IPS DF 6.9 (cell line): Measurements from ENCODE around the gene TPSG1.

ENCODE experiments used
- DNase-seq: peaks from one replicate; pipeline ENCODE4 v3.0.0-alpha.2; 2013; ENCODE audit warnings: low read depth, low spot score
- H3K27ac ChIP-seq: one replicate; pipeline ENCODE4 v1.5.1; 2013; ENCODE audit warnings: low read length, control low read depth
- H3K27me3 ChIP-seq: 2 replicates; pipeline ENCODE4 v1.6.1; 2013; ENCODE audit warnings: mild to moderate bottlenecking, low read length; ENCODE audit not compliant: control insufficient read depth, insufficient read depth
- H3K36me3 ChIP-seq: 2 replicates; pipeline ENCODE4 v1.6.1; 2013; ENCODE audit warnings: low read length; ENCODE audit not compliant: control insufficient read depth, insufficient read depth
- H3K4me1 ChIP-seq: 2 replicates; pipeline ENCODE4 v1.6.1; 2013; ENCODE audit warnings: low read length; ENCODE audit not compliant: control insufficient read depth, insufficient read depth
- H3K4me3 ChIP-seq: 2 replicates; pipeline ENCODE4 v1.5.1; 2013; ENCODE audit warnings: mild to moderate bottlenecking, low read length
- H3K9me3 ChIP-seq: 2 replicates; pipeline ENCODE4 v1.6.1; 2013; ENCODE audit warnings: low read length, inconsistent platforms; ENCODE audit not compliant: control insufficient read depth, insufficient read depth
- WGBS: extraction: QIAGEN DNeasy Blood & Tissue Kit; methylation state at CpG from one replicate; pipeline ENCODE4 v1.1.7; 2013; ENCODE audit warnings: mixed read lengths, missing lambda C conversion rate; ENCODE audit not compliant: insufficient read length, insufficient coverage; 5-methylcytosine and 5-hydroxymethylcytosine counted together

TPSG1 gene

DNA sequence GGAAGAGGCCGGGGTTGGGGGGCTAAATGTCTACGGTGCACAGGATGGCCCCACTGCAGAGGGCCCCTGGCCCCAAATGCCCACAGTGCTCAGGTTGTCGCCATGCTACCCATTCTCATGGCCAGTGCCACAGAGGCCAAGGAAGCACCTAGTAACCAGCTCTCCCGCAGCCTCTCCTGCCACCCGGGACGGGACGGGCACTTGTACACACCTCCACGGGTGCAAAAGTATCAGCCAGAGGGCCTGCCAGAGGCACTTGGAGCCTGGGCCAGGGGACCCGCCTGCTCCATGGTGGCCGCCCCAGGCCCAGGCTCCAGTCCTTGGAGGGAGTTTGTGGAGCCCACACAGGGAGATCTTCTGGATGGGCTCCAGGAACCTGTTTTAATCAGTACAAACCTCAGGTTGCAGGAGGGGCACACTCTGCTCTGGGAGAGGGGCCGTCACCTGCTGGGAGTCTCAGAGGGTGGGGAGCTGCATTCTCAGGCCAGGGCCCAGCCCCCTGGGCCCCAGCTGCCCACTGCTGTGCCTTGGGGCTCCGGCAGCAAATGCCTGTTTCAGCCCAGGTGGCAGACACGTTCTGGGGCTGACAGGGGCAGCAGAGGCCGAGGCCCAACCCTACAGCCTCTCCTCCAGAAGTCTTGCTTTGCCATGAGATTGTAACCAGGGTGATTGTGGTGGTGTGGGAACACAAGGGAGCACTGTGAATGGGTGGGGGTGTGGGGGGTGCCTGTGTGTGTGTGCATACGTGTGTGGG is 38.7 kb upstream of the TPSG1 start:
- H3K27ac ChIP-seq = no peak overlapping the region
- H3K4me3 ChIP-seq = no peak overlapping the region
- H3K9me3 ChIP-seq = no peaks in the 10 kb centered on the region
- no peak for DNase-seq
- no peaks in the 10 kb centered on the region; the same call in 1 of the 2 replicates for H3K27me3 ChIP-seq
- no CpG with 5 or more reads among the region's 15 CpGs for WGBS
- H3K4me1 ChIP-seq = peaks cover 7% of the 10 kb centered on the region
- H3K36me3 ChIP-seq = no peaks in the 10 kb centered on the region; the same call in 1 of the 2 replicates

DNA sequence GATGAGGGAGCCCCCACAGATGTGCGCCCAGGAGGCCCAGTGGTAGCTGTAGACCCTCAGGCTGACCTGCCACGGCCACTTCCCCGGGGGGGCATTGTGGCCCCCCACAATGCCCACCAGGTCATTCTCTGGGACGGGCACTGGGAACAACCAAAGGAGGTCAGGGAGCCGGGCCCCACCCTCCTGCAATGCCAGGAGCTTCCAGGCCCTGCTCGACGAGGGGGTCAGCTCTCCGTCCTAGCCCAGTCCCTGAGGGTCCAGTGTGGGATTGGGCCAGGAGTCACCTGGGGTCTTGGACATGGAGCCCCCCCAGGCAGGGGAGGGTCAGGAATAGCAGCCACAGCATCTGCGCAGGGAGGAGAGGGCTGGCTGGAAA is 37.8 kb upstream of the TPSG1 start:
- no peaks in the 10 kb centered on the region for H3K9me3 ChIP-seq
- WGBS = no CpG with 5 or more reads among the region's 9 CpGs
- H3K27me3 ChIP-seq = no peaks in the 10 kb centered on the region; the same call in 1 of the 2 replicates
- H3K4me3 ChIP-seq = no peak overlapping the region
- no peak overlapping the region for H3K27ac ChIP-seq
- H3K36me3 ChIP-seq = no peaks in the 10 kb centered on the region; the same call in 1 of the 2 replicates
- H3K4me1 ChIP-seq = peaks cover 7% of the 10 kb centered on the region
- DNase-seq = no peak

DNA sequence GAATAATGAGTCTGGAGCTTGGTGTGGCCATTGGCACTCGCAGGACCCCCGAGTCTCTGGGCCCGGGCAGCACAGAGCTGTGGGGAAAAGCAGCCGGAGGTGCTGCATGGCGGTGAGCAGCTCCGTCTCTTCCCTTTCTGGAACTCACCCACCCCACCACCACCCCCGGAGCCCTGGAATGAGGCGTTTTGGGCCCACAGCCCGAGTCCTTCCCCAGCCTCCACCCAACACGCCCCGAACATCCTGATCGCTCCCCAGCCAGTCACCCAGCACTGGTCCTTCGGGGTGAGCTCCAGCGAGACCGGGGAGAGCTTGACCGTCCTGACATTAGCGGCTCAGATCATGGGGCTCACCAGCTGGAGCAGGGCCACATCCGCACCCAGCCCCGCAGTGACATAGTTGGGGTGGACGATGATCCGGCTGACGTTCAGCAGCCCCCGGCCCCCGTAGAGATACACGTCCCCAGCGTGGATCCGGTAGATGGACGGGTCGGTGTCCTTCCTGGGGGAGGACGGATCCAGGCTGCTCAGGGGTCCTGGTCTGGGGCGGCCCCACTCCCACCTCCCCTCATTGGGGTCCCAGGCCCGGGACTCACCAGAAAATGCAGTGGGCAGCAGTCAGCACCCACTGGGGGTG is 37.3 kb upstream of the TPSG1 start:
- no peaks in the 10 kb centered on the region; the same call in 1 of the 2 replicates for H3K36me3 ChIP-seq
- H3K27me3 ChIP-seq = no peaks in the 10 kb centered on the region; the same call in 1 of the 2 replicates
- H3K27ac ChIP-seq = no peak overlapping the region
- H3K4me3 ChIP-seq = no peak overlapping the region
- no peaks in the 10 kb centered on the region for H3K9me3 ChIP-seq
- DNase-seq = no peak
- WGBS = no CpG with 5 or more reads among the region's 32 CpGs
- H3K4me1 ChIP-seq = peaks cover 7% of the 10 kb centered on the region

DNA sequence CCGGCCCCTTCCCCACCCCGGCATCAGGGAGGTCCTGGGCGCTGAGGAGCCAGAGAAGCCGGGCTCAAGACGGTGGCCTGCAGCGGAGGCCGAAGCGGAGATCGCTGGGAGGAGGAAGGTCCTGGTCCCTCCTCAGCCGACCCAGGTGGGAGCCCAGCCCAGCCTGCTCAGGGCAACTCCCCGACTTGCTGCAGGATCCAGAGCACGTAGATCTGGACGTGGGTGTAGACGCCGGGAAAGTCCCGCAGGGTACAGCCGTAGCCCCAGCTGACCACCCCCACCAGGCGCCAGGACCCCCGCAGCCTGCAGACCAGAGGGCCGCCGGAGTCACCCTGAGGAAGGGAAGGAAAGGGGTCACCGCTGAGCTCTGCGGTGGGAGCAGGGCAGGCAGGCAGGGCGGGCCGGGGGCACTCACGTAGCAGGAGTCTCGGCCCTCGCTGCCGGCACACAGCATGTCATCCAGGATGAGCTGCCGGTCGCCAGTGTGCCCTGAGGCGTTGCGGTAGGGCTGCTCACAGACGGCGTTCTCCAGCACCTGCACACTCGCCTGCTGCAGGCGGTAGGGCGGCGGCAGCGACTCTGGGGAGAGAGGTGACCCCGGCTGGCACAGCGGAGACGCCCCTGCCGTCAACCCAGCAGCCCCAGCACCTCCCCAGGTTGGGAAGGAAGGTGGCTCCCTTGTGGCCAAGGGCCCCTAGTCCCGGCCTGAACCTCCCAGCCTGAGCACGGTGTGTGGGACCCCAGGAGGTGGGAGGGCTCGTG is 36.2 kb upstream of the TPSG1 start:
- no peak for DNase-seq
- no CpG with 5 or more reads among the region's 47 CpGs for WGBS
- no peak overlapping the region for H3K27ac ChIP-seq
- no peaks in the 10 kb centered on the region; the same call in 1 of the 2 replicates for H3K36me3 ChIP-seq
- no peaks in the 10 kb centered on the region for H3K9me3 ChIP-seq
- H3K4me1 ChIP-seq = peaks cover 7% of the 10 kb centered on the region
- no peak overlapping the region for H3K4me3 ChIP-seq
- no peaks in the 10 kb centered on the region; the same call in 1 of the 2 replicates for H3K27me3 ChIP-seq

DNA sequence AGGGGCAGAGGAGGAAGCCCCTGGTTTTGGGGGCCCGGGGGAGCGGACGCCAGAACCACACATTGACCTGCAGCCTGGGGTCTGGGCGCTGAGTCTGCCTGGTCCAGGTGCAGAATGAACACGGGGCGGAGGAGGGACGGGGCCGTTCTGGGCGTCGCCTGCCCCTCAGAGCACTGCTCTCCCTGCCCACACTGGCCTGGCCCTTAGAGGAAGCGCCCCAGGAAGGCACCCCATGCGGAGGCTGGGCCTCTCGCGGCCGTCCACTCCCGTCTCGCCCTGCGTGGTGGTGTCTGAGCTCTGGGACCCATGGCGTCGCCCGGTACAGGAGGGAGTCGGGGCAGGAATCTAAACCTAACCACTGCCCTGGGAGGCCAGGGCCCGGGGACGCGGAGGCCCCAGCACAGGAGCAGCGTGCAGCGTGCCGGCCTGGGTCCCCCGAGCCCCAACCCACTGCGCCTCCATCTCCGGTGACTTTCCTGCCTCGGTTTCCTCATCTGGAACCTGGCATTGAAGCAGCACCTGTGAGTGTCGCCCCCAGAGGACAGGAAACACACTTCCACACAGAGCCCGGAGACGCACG is 35.1 kb upstream of the TPSG1 start:
- no peaks in the 10 kb centered on the region; the same call in 1 of the 2 replicates for H3K27me3 ChIP-seq
- H3K27ac ChIP-seq = no peak overlapping the region
- DNase-seq = no peak
- peaks cover 7% of the 10 kb centered on the region for H3K4me1 ChIP-seq
- no peaks in the 10 kb centered on the region; the same call in 1 of the 2 replicates for H3K36me3 ChIP-seq
- no peak overlapping the region for H3K4me3 ChIP-seq
- no peaks in the 10 kb centered on the region for H3K9me3 ChIP-seq
- WGBS = no CpG with 5 or more reads among the region's 36 CpGs

DNA sequence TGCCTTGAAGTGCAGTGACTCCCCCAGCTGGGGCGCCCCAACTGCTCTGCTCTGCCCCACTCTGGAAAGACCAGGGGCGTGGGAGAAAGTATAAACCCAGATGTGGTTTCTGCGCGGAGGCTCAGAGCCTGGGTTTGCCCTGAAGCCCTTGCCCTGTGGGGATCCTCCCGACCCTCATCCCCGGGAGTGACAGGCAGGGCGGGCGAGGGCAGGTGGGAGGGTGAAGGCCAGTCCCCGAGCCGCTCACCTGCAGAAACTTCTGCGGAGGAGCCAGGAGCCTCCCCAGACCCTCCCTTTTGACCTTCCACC is 34.6 kb upstream of the TPSG1 start:
- H3K36me3 ChIP-seq = no peaks in the 10 kb centered on the region; the same call in 1 of the 2 replicates
- no peak overlapping the region for H3K4me3 ChIP-seq
- DNase-seq = no peak
- no peak overlapping the region for H3K27ac ChIP-seq
- no peaks in the 10 kb centered on the region; the same call in 1 of the 2 replicates for H3K27me3 ChIP-seq
- peaks cover 5% of the 10 kb centered on the region for H3K4me1 ChIP-seq
- no peaks in the 10 kb centered on the region for H3K9me3 ChIP-seq
- no CpG with 5 or more reads among the region's 11 CpGs for WGBS

DNA sequence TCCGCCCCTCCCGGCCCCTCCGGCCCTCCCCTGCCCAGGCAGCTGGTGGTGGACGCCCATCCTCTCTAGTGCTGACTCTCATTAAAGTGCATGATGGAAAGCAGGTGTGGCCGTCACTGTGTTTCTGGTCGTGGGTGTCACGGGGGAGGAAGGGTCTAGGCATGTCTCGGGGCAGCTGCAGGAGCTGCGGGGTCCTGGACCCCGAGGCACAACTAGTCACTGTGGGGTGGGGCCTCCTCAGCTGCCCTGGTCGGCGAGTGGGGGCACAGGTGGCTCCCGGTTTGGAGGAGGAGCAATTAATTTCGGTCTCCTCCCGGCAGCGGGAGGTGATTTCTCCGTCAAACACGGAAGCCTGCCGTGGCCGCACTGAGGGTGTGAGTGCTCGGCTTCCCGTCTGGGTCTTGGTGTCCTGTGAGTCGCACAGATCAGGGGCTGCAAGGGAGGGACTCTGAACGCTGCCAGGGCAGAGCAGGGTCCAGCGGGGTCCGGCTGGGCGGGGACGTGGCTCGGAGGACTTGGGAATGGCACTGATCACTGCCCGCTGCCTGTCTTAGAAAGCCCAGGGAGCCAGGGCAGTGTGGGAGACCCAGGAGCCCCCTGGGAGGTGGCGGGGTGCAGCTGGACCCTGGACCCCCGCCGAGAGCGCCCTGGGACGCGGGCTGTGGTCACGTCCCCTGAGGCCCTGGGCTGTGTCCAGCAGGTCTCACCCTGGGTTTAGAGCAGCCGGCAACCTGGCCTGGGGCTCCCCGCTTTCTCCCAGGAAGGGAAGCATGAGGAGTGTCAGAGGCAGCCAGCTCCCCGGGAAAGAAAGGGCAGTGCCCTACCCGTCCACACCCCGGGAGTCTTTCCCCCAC is 34.1 kb upstream of the TPSG1 start:
- H3K4me1 ChIP-seq = peaks cover 5% of the 10 kb centered on the region
- no peaks in the 10 kb centered on the region for H3K9me3 ChIP-seq
- no CpG with 5 or more reads among the region's 42 CpGs for WGBS
- H3K36me3 ChIP-seq = no peaks in the 10 kb centered on the region; the same call in 1 of the 2 replicates
- H3K27ac ChIP-seq = no peak overlapping the region
- DNase-seq = no peak
- H3K4me3 ChIP-seq = peak overlapping the region; percentile 5; the same call in 1 of the 2 replicates
- no peaks in the 10 kb centered on the region; the same call in 1 of the 2 replicates for H3K27me3 ChIP-seq

DNA sequence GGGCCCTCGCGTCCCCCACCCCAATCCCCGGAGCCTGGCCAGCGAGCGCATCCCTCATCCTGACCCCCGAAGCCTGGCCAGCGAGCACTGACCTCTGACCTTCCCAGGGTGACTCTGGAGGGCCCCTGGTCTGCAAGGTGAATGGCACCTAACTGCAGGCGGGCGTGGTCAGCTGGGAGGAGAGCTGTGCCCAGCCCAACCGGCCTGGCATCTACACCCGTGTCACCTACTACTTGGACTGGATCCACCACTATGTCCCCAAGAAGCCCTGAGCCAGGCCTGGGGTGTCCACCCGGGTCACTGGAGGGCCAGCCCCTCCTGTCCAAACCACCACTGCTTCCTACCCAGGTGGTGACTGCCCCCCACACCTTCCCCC is 33.1 kb upstream of the TPSG1 start:
- H3K4me1 ChIP-seq = peaks cover 5% of the 10 kb centered on the region
- H3K4me3 ChIP-seq = no peak overlapping the region
- H3K36me3 ChIP-seq = no peaks in the 10 kb centered on the region; the same call in 1 of the 2 replicates
- H3K27me3 ChIP-seq = no peaks in the 10 kb centered on the region; the same call in 1 of the 2 replicates
- no CpG with 5 or more reads among the region's 12 CpGs for WGBS
- H3K9me3 ChIP-seq = no peaks in the 10 kb centered on the region
- no peak for DNase-seq
- H3K27ac ChIP-seq = no peak overlapping the region

DNA sequence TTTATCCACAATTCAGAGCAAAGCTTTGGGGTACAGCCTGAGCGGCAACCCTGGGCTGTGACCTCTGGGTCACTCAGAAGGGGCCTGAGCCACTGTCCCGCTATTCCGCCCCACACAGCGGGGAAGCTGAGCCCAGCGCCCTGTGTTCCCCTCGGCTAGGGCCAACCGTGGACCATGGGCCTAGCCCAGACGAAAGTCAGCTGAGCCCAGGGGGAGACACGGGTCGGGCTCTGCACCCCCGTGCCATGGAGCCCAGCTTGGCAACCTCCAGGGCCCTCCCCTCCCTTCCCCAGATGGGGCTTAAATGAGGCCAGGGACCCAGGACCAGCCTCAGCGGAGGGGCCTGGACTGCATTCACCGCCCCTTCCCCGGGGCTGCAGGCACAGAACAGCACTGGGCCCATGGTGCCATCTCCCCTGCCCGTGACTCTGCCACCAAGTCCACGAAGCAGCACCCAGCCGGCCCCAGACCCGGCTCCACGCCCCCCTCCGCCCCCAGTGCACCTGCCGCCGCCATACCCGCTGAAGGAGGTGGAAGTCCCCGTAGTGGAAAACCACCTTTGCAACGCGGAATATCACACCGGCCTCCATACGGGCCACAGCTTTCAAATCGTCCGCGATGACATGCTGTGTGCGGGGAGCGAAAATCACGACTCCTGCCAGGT is 32.6 kb upstream of the TPSG1 start:
- Histone ChIP-seq H3K27me3 (no peaks in the 10 kb centered on the region; the same call in 1 of the 2 replicates), H3K4me3 (no peak overlapping the region), H3K4me1 (peaks cover 5% of the 10 kb centered on the region), H3K27ac (no peak overlapping the region), H3K9me3 (no peaks in the 10 kb centered on the region), H3K36me3 (no peaks in the 10 kb centered on the region; the same call in 1 of the 2 replicates)
- WGBS = no CpG with 5 or more reads among the region's 34 CpGs
- no peak for DNase-seq
